MCF 10A (cell line): ENCODE measurements around the gene FAM240A. TPM values are rescaled to one million over a fixed set of nuclear protein-coding genes. Genes with fewer than 3 reads are reported as not detected.

Experiments used
- BruUV-seq: library from RNA; stranded (reverse); fragments of 400-500 nt; replicated peaks from 2 replicates; lab custom pipeline; 2021; lab: Mats Ljungman, UMichigan
- CTCF ChIA-PET: fragments of 300-600 bp; sonication (Branson Sonifier 250); formaldehyde crosslinking; extraction: SDS; loops from one replicate; lab custom pipeline; 2021; ENCODE audit warnings: antibody characterized with exemption, inconsistent platforms; lab: Yijun Ruan, JAX
- POLR2A ChIA-PET: fragments of 300-600, 350-650 bp; sonication (Branson Sonifier 250); formaldehyde crosslinking; extraction: SDS; loops from one replicate; lab custom pipeline; 2020; ENCODE audit warnings: antibody characterized with exemption, inconsistent platforms; lab: Yijun Ruan, JAX
- DNase-seq: peaks from one replicate; pipeline ENCODE4 v3.0.0-alpha.2; 2018; ENCODE audit not compliant: unreplicated experiment
- H3K27ac Mint-ChIP-seq: one replicate; pipeline ENCODE4 v1.8.0; 2022; ENCODE audit warnings: mild to moderate bottlenecking, low read depth, mixed read lengths; ENCODE audit not compliant: unreplicated experiment
- H3K27me3 Mint-ChIP-seq: one replicate; pipeline ENCODE4 v1.8.0; 2022; ENCODE audit warnings: mixed read lengths; ENCODE audit not compliant: insufficient read depth, unreplicated experiment
- H3K36me3 Mint-ChIP-seq: one replicate; pipeline ENCODE4 v1.8.0; 2022; ENCODE audit warnings: mild to moderate bottlenecking, moderate library complexity, mixed read lengths; ENCODE audit not compliant: insufficient read depth, unreplicated experiment
- H3K4me1 Mint-ChIP-seq: one replicate; pipeline ENCODE4 v1.8.0; 2022; ENCODE audit warnings: mixed read lengths; ENCODE audit not compliant: insufficient read depth, unreplicated experiment
- H3K4me3 Mint-ChIP-seq: one replicate; pipeline ENCODE4 v1.8.0; 2022; ENCODE audit warnings: mild to moderate bottlenecking, moderate library complexity, mixed read lengths; ENCODE audit not compliant: unreplicated experiment
- H3K9me3 Mint-ChIP-seq: one replicate; pipeline ENCODE4 v1.8.0; 2022; ENCODE audit warnings: mixed read lengths; ENCODE audit not compliant: unreplicated experiment
- intact Hi-C: fragments of 100-400 bp; cut with micrococcal nuclease; formaldehyde crosslinking; loops from 2 replicates; pipeline ENCODE4 v1.14.1; 2022
- total RNA-seq: library from RNA; stranded (reverse); gene quantifications from 2 replicates; pipeline ENCODE4 v1.2.3, GENCODE V29; 2022
- TF ChIP-seq, protein P1 (sequence below): fragments of 200-600 bp; IDR thresholded peaks from one replicate; pipeline ENCODE4 v1.8.0; 2022; ENCODE audit warnings: antibody characterized with exemption, mild to moderate bottlenecking; ENCODE audit not compliant: unreplicated experiment

FAM240A gene
- total RNA-seq, 1 experiment from 2014 or later: not detected

DNA sequence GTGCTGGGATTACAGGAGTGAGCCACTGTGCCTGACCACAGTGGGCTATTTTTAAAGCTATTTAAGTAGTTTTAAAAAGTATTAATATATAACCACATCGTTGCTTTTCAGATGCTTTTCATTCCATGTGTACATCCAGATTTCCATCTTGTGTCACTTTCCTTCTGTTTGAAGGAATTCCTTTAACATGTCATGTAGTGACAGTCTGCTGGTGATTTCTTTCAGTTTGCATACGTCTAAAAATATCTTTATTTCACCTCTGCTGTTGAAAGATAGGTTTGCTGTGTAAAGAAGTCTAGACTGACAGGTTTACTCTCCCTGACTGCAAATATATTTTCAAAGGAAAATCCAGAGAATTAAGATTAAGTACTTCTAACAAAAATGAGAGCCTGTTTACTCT is 12.2 kb downstream of the FAM240A start:
- intact Hi-C loops: no loop called here
- no TSS peak for BruUV-seq
- TF ChIP-seq, protein P1, sequence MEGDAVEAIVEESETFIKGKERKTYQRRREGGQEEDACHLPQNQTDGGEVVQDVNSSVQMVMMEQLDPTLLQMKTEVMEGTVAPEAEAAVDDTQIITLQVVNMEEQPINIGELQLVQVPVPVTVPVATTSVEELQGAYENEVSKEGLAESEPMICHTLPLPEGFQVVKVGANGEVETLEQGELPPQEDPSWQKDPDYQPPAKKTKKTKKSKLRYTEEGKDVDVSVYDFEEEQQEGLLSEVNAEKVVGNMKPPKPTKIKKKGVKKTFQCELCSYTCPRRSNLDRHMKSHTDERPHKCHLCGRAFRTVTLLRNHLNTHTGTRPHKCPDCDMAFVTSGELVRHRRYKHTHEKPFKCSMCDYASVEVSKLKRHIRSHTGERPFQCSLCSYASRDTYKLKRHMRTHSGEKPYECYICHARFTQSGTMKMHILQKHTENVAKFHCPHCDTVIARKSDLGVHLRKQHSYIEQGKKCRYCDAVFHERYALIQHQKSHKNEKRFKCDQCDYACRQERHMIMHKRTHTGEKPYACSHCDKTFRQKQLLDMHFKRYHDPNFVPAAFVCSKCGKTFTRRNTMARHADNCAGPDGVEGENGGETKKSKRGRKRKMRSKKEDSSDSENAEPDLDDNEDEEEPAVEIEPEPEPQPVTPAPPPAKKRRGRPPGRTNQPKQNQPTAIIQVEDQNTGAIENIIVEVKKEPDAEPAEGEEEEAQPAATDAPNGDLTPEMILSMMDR: no peak
- POLR2A ChIA-PET: interaction anchor here (0.6 to 1.5 kb wide), 2 partner anchors 99 to 751 kb away, joined by 3 to 5 read pairs; no protein-coding TSS in a partner anchor
- no peak for DNase-seq
- no peak overlapping the region for H3K27ac Mint-ChIP-seq
- CTCF ChIA-PET: interaction anchor here (0.7 to 2.0 kb wide), 2 partner anchors 10 to 136 kb away, joined by 3 to 15 read pairs; no protein-coding TSS in a partner anchor
- no peaks in the 10 kb centered on the region for H3K36me3 Mint-ChIP-seq
- no peaks in the 10 kb centered on the region for H3K9me3 Mint-ChIP-seq
- peaks cover 45% of the 10 kb centered on the region for H3K27me3 Mint-ChIP-seq
- no peak overlapping the region for H3K4me3 Mint-ChIP-seq
- H3K4me1 Mint-ChIP-seq: no peaks in the 10 kb centered on the region

DNA sequence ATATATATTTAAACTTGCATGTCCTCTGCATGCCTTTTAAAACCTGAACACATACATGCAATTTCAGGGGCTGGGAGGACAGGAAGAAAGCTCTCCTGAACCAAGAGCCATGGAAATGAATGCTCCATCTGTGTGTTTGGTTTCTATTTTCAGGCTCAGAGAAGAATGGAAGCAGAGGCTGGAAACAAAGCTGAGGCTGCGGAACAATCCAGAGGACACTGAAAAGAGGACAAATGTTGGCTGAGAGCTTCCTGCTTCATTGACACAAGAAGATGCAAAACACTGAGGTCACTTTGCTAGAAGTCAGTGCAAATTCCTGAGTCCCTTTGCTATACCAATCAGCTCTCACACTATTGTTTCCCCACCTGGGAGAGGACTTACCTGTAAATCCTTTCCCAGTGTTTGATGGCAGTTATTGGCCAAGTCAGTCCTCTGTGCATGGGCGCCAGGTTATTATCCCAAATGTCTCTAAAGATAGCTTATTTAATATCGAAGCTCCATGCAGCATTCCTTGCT is 12.7 kb downstream of the FAM240A start:
- TF ChIP-seq, protein P1: no peak
- Mint-ChIP-seq H3K4me1 (no peaks in the 10 kb centered on the region), H3K27ac (no peak overlapping the region), H3K9me3 (no peaks in the 10 kb centered on the region), H3K36me3 (no peaks in the 10 kb centered on the region), H3K4me3 (no peak overlapping the region), H3K27me3 (peaks cover 40% of the 10 kb centered on the region)
- intact Hi-C loops: no loop called here
- no peak for DNase-seq
- ChIA-PET POLR2A (interaction anchor here (0.6 to 1.5 kb wide), 3 partner anchors 11 to 752 kb away, joined by 3 to 5 read pairs (median 5); no protein-coding TSS in a partner anchor), CTCF (interaction anchor here (0.6 to 2.0 kb wide), 3 partner anchors 11 to 495 kb away, joined by 3 to 15 read pairs (median 3); no protein-coding TSS in a partner anchor)
- BruUV-seq: no TSS peak

DNA sequence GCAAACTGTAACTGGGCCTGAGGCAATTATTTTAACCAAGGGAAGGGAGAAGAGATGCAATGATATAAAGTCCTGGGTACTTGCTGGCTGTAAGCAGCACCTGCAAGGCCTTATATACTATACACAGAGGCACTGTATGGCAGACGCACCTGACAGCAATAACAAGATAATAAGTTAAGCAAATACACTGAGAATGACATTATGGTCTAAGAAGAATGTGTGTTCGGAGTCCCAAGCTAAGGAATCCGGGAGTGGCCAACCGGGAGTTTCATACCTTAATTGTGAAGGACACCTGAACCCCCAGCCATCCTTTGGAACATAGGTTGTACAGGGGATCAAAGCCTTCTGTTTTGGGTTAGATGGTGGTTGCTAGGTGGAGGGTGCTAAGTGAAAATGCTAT is 13.7 kb downstream of the FAM240A start:
- CTCF ChIA-PET: interaction anchor here (0.7 to 2.0 kb wide), 2 partner anchors 14 to 137 kb away, joined by 7 to 15 read pairs; no protein-coding TSS in a partner anchor
- Mint-ChIP-seq H3K27me3 (peaks cover 30% of the 10 kb centered on the region), H3K4me1 (no peaks in the 10 kb centered on the region), H3K4me3 (no peak overlapping the region), H3K9me3 (no peaks in the 10 kb centered on the region), H3K27ac (no peak overlapping the region), H3K36me3 (no peaks in the 10 kb centered on the region)
- intact Hi-C loops: no loop called here
- TF ChIP-seq, protein P1: no peak
- POLR2A ChIA-PET: interaction anchor here (0.7 to 1.5 kb wide), 2 partner anchors 12 to 101 kb away, joined by 5 read pairs; no protein-coding TSS in a partner anchor
- no peak for DNase-seq
- no TSS peak for BruUV-seq

DNA sequence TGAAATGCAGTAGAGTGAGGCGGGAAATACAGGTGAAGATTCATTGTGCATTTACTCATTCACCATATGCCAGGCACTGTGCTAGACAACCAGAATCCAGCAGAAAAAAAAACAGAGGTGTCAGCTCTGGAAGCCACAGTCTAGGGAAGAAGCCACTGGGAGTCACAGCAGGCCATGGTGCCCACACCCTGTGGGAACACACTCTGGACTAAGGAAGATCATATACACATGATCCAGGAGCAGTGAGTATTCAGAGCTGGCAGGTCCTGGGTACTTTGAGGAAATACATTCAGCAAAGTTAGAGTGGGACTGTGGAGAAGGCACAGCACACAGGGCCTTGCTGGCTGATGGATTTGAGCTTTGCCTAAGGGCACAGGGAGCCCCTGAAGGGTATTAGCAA is 14.8 kb downstream of the FAM240A start:
- BruUV-seq: no TSS peak
- intact Hi-C loops: no loop called here
- ChIA-PET POLR2A (no interaction called here), CTCF (interaction anchor here (0.9 to 4.5 kb wide), 2 partner anchors 57 to 138 kb away, joined by 3 to 46 read pairs; no protein-coding TSS in a partner anchor)
- Mint-ChIP-seq H3K27me3 (peaks cover 23% of the 10 kb centered on the region), H3K4me3 (no peak overlapping the region), H3K9me3 (no peaks in the 10 kb centered on the region), H3K36me3 (no peaks in the 10 kb centered on the region), H3K27ac (no peak overlapping the region), H3K4me1 (no peaks in the 10 kb centered on the region)
- TF ChIP-seq, protein P1: no peak
- DNase-seq: no peak
